HG03045 (cell line): Measurements from ENCODE around the gene MUC2.

Source experiments
- ATAC-seq: cut with Tn5 transposase; IDR thresholded peaks from one replicate; pipeline ENCODE4 v1.9.1; 2021; ENCODE audit warnings: mild to moderate bottlenecking, moderate library complexity; ENCODE audit not compliant: unreplicated experiment

Gene MUC2

DNA sequence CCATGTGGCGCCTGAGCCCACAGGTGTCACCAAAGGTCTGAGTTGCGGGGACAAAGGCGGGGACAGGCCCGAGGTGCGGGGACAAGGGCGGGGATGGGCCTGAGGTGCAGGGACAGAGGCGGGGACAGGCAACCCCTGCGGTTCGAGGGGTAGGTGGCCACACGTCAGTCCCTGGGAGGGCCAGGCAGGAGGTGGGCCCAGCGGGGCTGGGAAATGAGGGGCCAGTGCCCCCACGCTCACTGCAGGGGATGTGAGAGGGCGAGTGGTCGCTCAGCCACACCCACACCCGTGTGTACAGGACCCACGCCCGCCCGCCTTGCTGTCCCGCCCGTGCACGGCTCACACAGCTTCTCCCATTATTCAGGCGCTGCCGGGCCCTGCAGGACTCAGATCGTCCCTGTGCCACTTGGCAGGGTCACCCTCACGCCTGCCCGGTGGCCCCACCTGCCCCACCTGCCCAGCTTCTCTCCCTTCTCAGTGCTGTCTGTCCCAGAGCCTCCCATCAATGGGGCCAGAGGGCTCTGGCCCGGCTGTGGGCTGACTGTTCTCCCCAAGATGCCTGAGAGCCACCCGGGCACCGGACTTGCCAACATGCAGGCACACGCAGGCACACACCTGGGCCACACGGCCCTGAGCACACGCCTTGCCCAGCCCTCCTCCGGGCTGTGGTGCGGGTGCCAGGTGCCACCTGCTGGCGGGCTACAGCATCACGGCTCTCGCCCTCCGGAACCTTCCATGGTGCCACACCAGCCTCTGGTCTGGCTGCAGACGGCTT, 23.9 kb upstream of the MUC2 start:
- no peak for ATAC-seq

DNA sequence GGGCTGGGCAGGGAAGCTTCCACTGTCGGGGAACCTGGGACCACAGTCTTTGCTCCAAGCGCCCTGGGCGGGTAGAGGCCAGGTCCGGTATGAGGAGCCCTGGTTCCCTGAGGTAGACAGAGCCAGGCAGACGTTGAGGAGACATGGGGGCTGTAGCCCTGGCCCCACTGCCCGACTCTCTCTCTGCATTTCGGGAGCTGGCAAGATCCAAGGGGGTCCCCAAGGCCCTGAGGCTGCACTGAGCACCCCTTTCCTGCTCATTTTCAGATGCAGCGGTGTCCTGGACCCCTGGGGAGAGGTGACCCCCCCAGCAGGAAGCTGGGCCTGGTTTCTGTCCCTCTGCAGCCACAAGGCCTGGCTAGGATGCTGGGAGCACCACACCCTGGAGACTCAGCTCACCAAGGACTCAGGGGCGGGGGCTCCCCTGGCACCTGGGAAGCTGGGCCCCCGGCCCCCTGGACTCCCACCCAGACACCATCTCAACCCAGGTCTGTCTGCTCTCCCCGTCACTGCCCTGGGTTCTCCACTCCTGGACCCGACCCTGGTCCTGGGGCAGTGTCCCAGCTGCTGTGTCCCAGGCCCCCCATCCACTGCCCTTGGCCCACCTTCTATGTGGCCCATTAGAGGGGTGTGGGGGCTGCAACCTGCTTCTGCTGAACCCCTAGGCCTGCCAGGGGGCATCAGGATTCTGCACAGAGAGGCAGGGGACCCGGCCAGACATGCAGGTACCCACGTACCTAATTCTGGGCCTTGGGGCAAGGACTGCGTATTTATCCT, 23.1 kb upstream of the MUC2 start:
- ATAC-seq: no peak

- ATAC-seq: no peak
Observed at GRCh38 chr11:1052133-1053011, 22.3 kb upstream of the MUC2 start.

DNA sequence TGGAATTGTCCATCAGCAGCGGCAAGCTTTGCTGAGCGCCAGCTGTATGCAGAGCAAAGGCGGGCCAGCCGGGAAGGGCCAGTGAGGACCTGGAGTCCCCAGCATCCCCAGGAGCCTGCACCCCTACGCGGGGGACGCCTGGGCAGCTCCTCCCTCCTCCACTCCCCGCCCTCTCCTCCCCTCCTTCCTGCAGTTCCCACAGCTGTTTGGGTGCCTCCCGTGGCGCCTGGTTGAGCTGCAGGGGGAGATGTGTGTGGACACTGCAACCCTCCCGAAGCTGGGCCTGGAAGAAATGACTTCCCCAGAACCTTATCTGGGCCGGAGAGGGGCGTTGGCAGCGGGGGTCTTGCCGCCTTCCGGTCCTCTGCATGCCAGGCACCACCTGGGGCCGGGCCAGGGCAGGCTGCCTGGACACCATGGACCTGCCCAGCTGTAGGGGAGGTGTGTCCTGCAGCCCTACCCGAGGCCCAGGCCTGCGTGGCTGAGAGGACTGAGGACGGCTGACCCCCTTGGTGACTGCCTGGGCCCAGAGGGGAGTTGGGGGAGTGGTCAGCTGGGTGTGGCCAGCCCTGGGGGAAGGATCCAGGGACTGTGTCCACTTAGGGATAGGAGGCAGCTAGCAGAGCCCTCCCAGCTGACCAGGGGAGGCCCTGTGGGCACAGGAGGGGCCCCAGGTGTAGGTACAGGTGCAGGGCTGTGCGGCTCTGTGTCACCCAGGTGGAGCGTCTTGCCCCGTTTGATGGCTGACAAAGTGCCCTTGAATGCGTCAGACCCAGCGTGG, 21.4 kb upstream of the MUC2 start:
- no peak for ATAC-seq

DNA sequence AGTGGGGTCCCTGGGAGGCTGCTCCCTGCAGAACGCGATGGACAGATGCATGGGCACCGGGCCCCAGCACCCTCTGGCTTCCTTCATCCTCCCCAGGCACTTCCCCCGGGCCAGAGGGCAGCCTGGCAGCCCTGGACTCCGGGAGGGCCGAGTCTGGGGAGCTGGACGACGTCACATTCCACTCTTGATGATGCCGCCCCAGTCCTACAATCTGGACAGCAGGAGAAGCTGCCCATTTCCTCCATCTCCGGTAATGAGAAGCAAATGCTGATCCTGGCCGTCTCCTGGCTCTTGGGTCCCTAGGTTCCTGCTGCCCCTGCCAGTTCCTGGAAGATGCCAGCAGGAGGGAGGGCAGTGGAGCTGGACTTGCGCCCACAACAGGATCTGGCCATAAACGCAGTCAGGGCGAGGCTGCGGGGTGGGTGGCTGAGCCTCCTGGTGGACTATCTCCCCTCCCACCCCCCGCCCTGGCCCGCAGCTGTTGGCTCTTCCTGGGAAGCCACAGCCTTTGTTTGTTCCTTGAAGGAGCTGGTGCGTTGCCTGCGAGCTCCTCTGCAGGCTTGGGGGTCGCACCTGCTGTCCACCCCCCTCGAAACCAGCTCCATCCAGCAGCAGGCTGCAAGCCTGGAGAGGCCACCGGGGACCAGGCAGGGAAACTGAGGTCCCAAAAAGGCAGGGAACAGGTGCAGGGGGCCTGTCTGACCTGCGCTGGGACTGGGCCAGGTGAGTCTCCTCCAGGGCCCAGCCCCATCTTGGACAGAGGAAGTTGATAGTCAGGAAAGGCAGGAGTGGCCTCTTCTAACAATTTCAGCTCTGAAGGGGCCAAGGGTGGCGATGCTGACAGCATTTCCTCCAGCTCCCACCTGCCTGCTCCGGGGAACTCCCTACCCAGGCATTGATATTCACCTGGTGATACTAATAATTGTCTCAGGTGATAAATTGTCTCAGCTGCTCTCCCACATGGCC, 20.2 kb upstream of the MUC2 start:
- no peak for ATAC-seq

GRCh38 chr11:1055109-1055703, 19.5 kb upstream of the MUC2 start:
- no peak for ATAC-seq

DNA sequence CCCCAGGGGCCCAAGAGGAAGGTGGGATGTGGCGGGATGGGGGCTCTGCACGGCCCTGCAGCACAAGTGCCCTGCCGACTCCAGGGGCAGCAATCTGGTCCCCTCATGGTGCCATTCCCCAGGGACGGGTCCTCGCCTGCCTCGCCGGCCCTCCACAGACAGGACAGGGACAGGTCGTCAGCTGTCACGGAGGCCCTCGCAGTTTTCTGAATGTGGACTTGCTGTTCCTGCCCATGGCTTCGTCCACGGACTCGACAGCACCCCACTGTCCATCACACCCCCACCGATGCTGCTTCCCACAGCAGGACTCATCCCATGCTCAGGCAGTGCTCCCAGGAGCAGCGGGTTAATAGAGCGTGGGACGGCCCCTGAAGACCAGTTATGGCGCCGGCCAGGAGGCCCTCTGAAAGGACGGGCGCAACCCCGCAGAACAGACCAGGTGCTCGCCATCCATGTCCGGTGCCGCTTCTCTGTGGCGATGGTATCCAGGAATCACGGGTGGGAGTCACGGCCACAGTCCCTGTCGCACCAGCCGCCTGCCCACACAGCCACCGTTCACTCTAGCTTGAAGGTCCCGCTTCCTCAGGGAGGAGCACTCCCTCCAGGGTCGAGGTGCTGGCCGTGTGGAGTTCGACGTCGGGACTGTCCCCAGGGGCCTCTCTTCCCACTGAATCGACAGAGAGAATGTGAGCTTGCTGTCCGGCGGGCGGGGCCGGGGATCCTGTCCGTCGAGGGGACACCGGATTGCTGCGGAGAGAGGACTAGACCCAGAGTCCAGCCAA, 18.5 kb upstream of the MUC2 start:
- ATAC-seq: no peak

DNA sequence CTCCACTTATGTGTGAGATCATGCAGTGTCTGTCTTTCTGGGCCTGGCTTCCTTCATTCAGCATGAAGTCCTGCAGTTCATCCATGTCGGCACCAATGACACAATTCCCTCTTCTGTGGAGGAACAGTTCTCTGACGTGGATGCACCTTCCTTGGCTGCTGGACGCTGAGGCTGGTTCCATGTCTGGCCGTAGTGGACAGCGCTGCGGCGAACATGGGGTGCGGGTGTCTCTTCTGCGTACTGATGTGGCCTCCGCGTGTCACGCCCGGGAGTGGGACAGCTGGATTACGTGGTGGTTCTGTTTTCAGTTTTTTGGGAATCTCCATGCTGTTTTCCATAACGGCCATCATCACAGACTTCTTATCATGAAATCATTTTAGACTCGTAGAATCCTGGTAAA, 16.9 kb upstream of the MUC2 start:
- ATAC-seq: no peak

DNA sequence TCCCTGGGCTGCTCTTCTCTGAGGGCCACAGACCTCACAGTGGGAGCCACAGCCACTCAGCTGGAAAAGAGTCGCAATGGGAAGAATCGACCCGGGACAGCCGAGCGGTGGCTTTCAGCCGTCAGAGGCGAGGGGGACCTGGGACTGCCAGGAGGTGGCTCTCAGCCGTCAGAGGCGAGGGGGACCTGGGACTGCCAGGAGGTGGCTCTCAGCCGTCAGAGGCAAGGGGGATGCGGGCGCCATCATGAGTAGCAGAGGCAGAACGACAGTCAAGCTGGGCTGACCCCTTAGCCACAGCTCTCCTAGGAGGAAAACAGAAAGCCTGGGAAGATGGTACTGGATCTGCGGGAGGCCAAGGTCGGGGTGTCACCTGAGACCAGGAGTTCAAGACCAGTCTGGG, 14.9 kb upstream of the MUC2 start:
- ATAC-seq: no peak

- no peak for ATAC-seq
Observed at GRCh38 chr11:1060410-1060809, 14.3 kb upstream of the MUC2 start.

GRCh38 chr11:1060852-1061616, 13.6 kb upstream of the MUC2 start:
- no peak for ATAC-seq

GRCh38 chr11:1062075-1062820, 12.4 kb upstream of the MUC2 start:
- no peak for ATAC-seq

GRCh38 chr11:1064167-1064566, 10.5 kb upstream of the MUC2 start:
- no peak for ATAC-seq

- no peak for ATAC-seq
Observed at GRCh38 chr11:1067812-1068496, 6.7 kb upstream of the MUC2 start.

- ATAC-seq: no peak
Observed at GRCh38 chr11:1069740-1070139, 4.9 kb upstream of the MUC2 start.
